Urinary bladder (tissue), 4 donors: ENCODE results near the gene KNTC1. TPM values are rescaled to one million over a fixed set of nuclear protein-coding genes. Genes with fewer than 3 reads are reported as not detected.
A peak's percentile ranks its signal among the peaks of the same experiment; 100 is the strongest.
"Not testable (repeated sequence)": the region's sequence is repeated elsewhere in the genome, so short reads cannot be mapped to it uniquely, and the experiment has no call there.

Experiments
- DNase-seq: peaks from one replicate; pipeline ENCODE4 v3.0.0-alpha.2; 2015; ENCODE audit errors: extremely low spot score
- H3K27ac ChIP-seq: one replicate; pipeline ENCODE4 v1.5.1; 2013; ENCODE audit warnings: low read depth, mild to moderate bottlenecking, moderate library complexity
- H3K36me3 ChIP-seq: one replicate; pipeline ENCODE4 v1.6.1; 2013; ENCODE audit warnings: mild to moderate bottlenecking, moderate library complexity; ENCODE audit not compliant: insufficient read depth
- H3K4me1 ChIP-seq: one replicate; pipeline ENCODE4 v1.6.1; 2013; ENCODE audit warnings: mild to moderate bottlenecking, moderate library complexity; ENCODE audit not compliant: insufficient read depth
- H3K4me3 ChIP-seq: one replicate; pipeline ENCODE4 v1.5.1; 2013; ENCODE audit warnings: low read depth, low read length
- WGBS: extraction: QIAGEN DNeasy Blood & Tissue Kit; methylation state at CpG from one replicate; pipeline ENCODE4 v1.1.7; 2013; 5-methylcytosine and 5-hydroxymethylcytosine counted together
- polyA plus RNA-seq: library from polyadenylated mRNA; stranded (reverse); fragments of 200-250 nt; gene quantifications from one replicate; pipeline ENCODE4 v1.2.3, GENCODE V29; 2013
- total RNA-seq: library from RNA; depleted of rRNA; stranded (reverse); fragments of >200 nt; gene quantifications from one replicate; pipeline ENCODE4 v1.2.3, GENCODE V29; 2014
- donor health status: healthy with polysubstance abuse.
- donor health status: healthy.

KNTC1 gene
- total and polyA plus RNA-seq, 2 donors = 4.4 to 73.9 TPM

- H3K36me3 ChIP-seq = peaks cover 3% of the 10 kb centered on the region
- H3K27ac ChIP-seq = peak within 1 kb of the TSS; percentile 97
- WGBS = 3% methylated on average over 52 of the region's 52 CpGs
- peak; percentile 94 for DNase-seq
- no peaks in the 10 kb centered on the region for H3K4me1 ChIP-seq
- peak within 1 kb of the TSS; percentile 68 for H3K4me3 ChIP-seq
These were observed 26.2 kb upstream of the KNTC1 start, which contains the start of gene ZCCHC8 for GRCh38 chr12:122500685-122501488. Gene ZCCHC8 (minus strand): TSS chr12:122500932. CDS start chr12:122500840, 92 bp downstream.

- DNase-seq = no peak
- no peak overlapping the region for H3K4me3 ChIP-seq
- peaks cover 5% of the 10 kb centered on the region for H3K36me3 ChIP-seq
- H3K27ac ChIP-seq = no peak overlapping the region
- WGBS = 80% methylated on average over 9 of the region's 9 CpGs
- no peaks in the 10 kb centered on the region for H3K4me1 ChIP-seq
These were observed 25.5 kb upstream of the KNTC1 start for GRCh38 chr12:122501489-122501989.

GRCh38 chr12:122503147-122503751, 23.8 kb upstream of the KNTC1 start:
- DNase-seq = no peak
- Histone ChIP-seq H3K4me1 (no peaks in the 10 kb centered on the region), H3K27ac (no peak overlapping the region), H3K36me3 (peaks cover 8% of the 10 kb centered on the region), H3K4me3 (no peak overlapping the region)
- 86% methylated on average over 3 of the region's 3 CpGs for WGBS

- 72% methylated on average over 6 of the region's 6 CpGs for WGBS
These were observed 23.1 kb upstream of the KNTC1 start for GRCh38 chr12:122503783-122504590.

GRCh38 chr12:122505419-122506051, 21.5 kb upstream of the KNTC1 start:
- no peaks in the 10 kb centered on the region for H3K4me1 ChIP-seq
- DNase-seq = no peak
- no peak overlapping the region for H3K27ac ChIP-seq
- peaks cover 11% of the 10 kb centered on the region for H3K36me3 ChIP-seq
- H3K4me3 ChIP-seq = no peak overlapping the region
- WGBS = 83% methylated on average over 11 of the region's 11 CpGs

More at GRCh38 chr12:122503783-122504590, 23.1 kb upstream of the KNTC1 start:
- Histone ChIP-seq H3K36me3 (peaks cover 8% of the 10 kb centered on the region), H3K4me1 (no peaks in the 10 kb centered on the region), H3K27ac (no peak overlapping the region), H3K4me3 (no peak overlapping the region)
- DNase-seq = no peak

- WGBS = 94% methylated on average over 5 of the region's 5 CpGs
- peaks cover 13% of the 10 kb centered on the region for H3K36me3 ChIP-seq
- H3K4me1 ChIP-seq = no peaks in the 10 kb centered on the region
- no peak for DNase-seq
- H3K4me3 ChIP-seq = no peak overlapping the region
- H3K27ac ChIP-seq = no peak overlapping the region
These were observed 20.6 kb upstream of the KNTC1 start for GRCh38 chr12:122506393-122506938.

GRCh38 chr12:122508163-122508562, 18.9 kb upstream of the KNTC1 start:
- H3K4me3 ChIP-seq = no peak overlapping the region
- no peak overlapping the region for H3K27ac ChIP-seq
- no peak for DNase-seq
- peaks cover 13% of the 10 kb centered on the region for H3K36me3 ChIP-seq
- 94% methylated on average over 5 of the region's 5 CpGs for WGBS
- H3K4me1 ChIP-seq = no peaks in the 10 kb centered on the region

- peaks cover 13% of the 10 kb centered on the region for H3K36me3 ChIP-seq
- not testable (repeated sequence) for DNase-seq, H3K4me3 ChIP-seq, H3K27ac ChIP-seq, H3K4me1 ChIP-seq
- 87% methylated on average over 3 of the region's 3 CpGs for whole genome bisulfite sequencing
These were observed 14.0 kb upstream of the KNTC1 start for GRCh38 chr12:122513028-122513427.

GRCh38 chr12:122513660-122514059, 13.4 kb upstream of the KNTC1 start:
- no peak for DNase-seq
- H3K36me3 ChIP-seq = peaks cover 10% of the 10 kb centered on the region
- H3K4me3 ChIP-seq = no peak overlapping the region
- no peak overlapping the region for H3K27ac ChIP-seq
- WGBS = 91% methylated on average over 4 of the region's 4 CpGs
- H3K4me1 ChIP-seq = no peaks in the 10 kb centered on the region

GRCh38 chr12:122515275-122515674, 11.8 kb upstream of the KNTC1 start:
- WGBS = 95% methylated on average over 2 of the region's 2 CpGs
- H3K36me3 ChIP-seq = peaks cover 8% of the 10 kb centered on the region

GRCh38 chr12:122516544-122517361, 10.3 kb upstream of the KNTC1 start:
- Histone ChIP-seq H3K27ac (no peak overlapping the region), H3K36me3 (peaks cover 10% of the 10 kb centered on the region), H3K4me1 (no peaks in the 10 kb centered on the region), H3K4me3 (no peak overlapping the region)
- DNase-seq = no peak
- 89% methylated on average over 13 of the region's 13 CpGs for WGBS

More at GRCh38 chr12:122515275-122515674, 11.8 kb upstream of the KNTC1 start:
- H3K4me1 ChIP-seq = no peaks in the 10 kb centered on the region
- no peak overlapping the region for H3K27ac ChIP-seq
- no peak for DNase-seq
- no peak overlapping the region for H3K4me3 ChIP-seq

- H3K27ac ChIP-seq = no peak overlapping the region
- DNase-seq = no peak
- peaks cover 10% of the 10 kb centered on the region for H3K36me3 ChIP-seq
- H3K4me3 ChIP-seq = no peak overlapping the region
- no peaks in the 10 kb centered on the region for H3K4me1 ChIP-seq
- 46% methylated on average over 5 of the region's 5 CpGs for WGBS
These were observed 9.2 kb upstream of the KNTC1 start for GRCh38 chr12:122517877-122518276.
